Vagina (tissue), 2 donors: Measurements from ENCODE around the gene TNNT2.

Experiments used
- POLR2A ChIP-seq, 2 donors: fragments of 450-650 bp; IDR thresholded peaks; one replicate each; pipeline ENCODE4 v1.6.1; 2017; ENCODE audit warnings: antibody characterized with exemption in 2 of 2, mild to moderate bottlenecking in 2 of 2, moderate library complexity in 2 of 2
- TF ChIP-seq, protein P1 (sequence below), 3 experiments: fragments of 450-650 bp in 2 of 3; fragments of 200-600 bp in 1 of 3; sonication (generic) in 1 of 3; IDR thresholded peaks; one replicate each; pipeline ENCODE4 v1.5.1; 2017 to 2019; ENCODE audit warnings: antibody characterized with exemption in 3 of 3, mild to moderate bottlenecking in 2 of 3, moderate library complexity in 2 of 3

DNA sequence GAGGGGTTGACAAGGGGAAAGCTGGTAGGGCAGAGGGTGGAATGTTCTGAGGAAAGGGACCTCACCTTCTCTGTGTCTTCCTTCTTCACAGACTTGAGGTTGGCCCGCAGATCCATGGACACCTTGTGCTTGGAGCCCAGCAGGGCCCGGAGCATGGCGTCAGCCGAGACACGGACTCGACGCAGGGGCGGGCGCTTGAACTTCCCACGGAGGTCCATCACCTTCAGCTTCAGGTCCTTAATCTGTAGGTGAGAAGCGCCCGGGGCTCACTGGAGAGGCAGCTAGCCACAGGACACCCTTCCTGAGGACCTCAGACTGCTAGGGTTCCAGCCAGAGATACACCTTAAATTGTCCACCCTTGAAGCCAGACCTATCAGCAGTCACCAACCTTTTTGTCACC is 33.8 kb upstream of the TNNT2 start:
- TF ChIP-seq, protein P1, sequence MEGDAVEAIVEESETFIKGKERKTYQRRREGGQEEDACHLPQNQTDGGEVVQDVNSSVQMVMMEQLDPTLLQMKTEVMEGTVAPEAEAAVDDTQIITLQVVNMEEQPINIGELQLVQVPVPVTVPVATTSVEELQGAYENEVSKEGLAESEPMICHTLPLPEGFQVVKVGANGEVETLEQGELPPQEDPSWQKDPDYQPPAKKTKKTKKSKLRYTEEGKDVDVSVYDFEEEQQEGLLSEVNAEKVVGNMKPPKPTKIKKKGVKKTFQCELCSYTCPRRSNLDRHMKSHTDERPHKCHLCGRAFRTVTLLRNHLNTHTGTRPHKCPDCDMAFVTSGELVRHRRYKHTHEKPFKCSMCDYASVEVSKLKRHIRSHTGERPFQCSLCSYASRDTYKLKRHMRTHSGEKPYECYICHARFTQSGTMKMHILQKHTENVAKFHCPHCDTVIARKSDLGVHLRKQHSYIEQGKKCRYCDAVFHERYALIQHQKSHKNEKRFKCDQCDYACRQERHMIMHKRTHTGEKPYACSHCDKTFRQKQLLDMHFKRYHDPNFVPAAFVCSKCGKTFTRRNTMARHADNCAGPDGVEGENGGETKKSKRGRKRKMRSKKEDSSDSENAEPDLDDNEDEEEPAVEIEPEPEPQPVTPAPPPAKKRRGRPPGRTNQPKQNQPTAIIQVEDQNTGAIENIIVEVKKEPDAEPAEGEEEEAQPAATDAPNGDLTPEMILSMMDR (IDR thresholded peaks at IDR 0.05) = no peak
- TF ChIP-seq POLR2A (IDR thresholded peaks at IDR 0.05) = no peak
